Mucosa of stomach (tissue), 1 donor: ENCODE data around the gene OPN5.
A peak's percentile ranks its signal among the peaks of the same experiment; 100 is the strongest.

ENCODE experiments used
- H3K27me3 ChIP-seq: one replicate; pipeline ENCODE4 v1.7.0; 2013; ENCODE audit warnings: mild to moderate bottlenecking, low read length; ENCODE audit not compliant: control insufficient read depth, insufficient read depth
- H3K36me3 ChIP-seq: one replicate; pipeline ENCODE4 v1.7.0; 2013; ENCODE audit warnings: low read length; ENCODE audit not compliant: control insufficient read depth, insufficient read depth
- H3K4me1 ChIP-seq: one replicate; pipeline ENCODE4 v1.7.0; 2013; ENCODE audit warnings: mild to moderate bottlenecking, low read length; ENCODE audit not compliant: control insufficient read depth, insufficient read depth
- H3K4me3 ChIP-seq: one replicate; pipeline ENCODE4 v1.7.0; 2013; ENCODE audit warnings: low read length
- H3K9ac ChIP-seq: one replicate; pipeline ENCODE4 v1.7.0; 2013; ENCODE audit warnings: mild to moderate bottlenecking, low read length, moderate library complexity
- H3K9me3 ChIP-seq: one replicate; pipeline ENCODE4 v1.7.0; 2013; ENCODE audit warnings: mild to moderate bottlenecking, low read length, moderate library complexity; ENCODE audit not compliant: control insufficient read depth
- donor health status: Pancreatic carcinoma.

OPN5 gene

GRCh38 chr6:47762502-47762901, 19.3 kb upstream of the OPN5 start:
- H3K27me3 ChIP-seq, result no peaks in the 10 kb centered on the region
- H3K9me3 ChIP-seq, result no peaks in the 10 kb centered on the region
- H3K36me3 ChIP-seq, result no peaks in the 10 kb centered on the region
- H3K4me1 ChIP-seq, result no peaks in the 10 kb centered on the region
- H3K9ac ChIP-seq, result no peak overlapping the region
- H3K4me3 ChIP-seq, result no peak overlapping the region

GRCh38 chr6:47766445-47766844, 15.4 kb upstream of the OPN5 start:
- Histone ChIP-seq H3K4me3 (no peak overlapping the region), H3K36me3 (no peaks in the 10 kb centered on the region), H3K4me1 (no peaks in the 10 kb centered on the region), H3K9ac (no peak overlapping the region), H3K27me3 (no peaks in the 10 kb centered on the region), H3K9me3 (no peaks in the 10 kb centered on the region)

- Histone ChIP-seq H3K9me3 (no peaks in the 10 kb centered on the region), H3K4me3 (no peak overlapping the region), H3K9ac (no peak overlapping the region), H3K36me3 (no peaks in the 10 kb centered on the region), H3K27me3 (no peaks in the 10 kb centered on the region), H3K4me1 (no peaks in the 10 kb centered on the region)
These were observed 14.7 kb upstream of the OPN5 start for GRCh38 chr6:47767102-47767501.

- Histone ChIP-seq H3K4me1 (no peaks in the 10 kb centered on the region), H3K36me3 (no peaks in the 10 kb centered on the region), H3K9me3 (no peaks in the 10 kb centered on the region), H3K27me3 (no peaks in the 10 kb centered on the region), H3K9ac (no peak overlapping the region), H3K4me3 (no peak overlapping the region)
These were observed 11.8 kb upstream of the OPN5 start for GRCh38 chr6:47769982-47770381.

- Histone ChIP-seq H3K4me1 (no peaks in the 10 kb centered on the region), H3K27me3 (no peaks in the 10 kb centered on the region), H3K4me3 (no peak overlapping the region), H3K9me3 (no peaks in the 10 kb centered on the region), H3K36me3 (no peaks in the 10 kb centered on the region), H3K9ac (no peak overlapping the region)
These were observed 9.5 kb upstream of the OPN5 start for GRCh38 chr6:47772359-47772758.

- Histone ChIP-seq H3K27me3 (no peaks in the 10 kb centered on the region), H3K9me3 (no peaks in the 10 kb centered on the region), H3K4me1 (no peaks in the 10 kb centered on the region), H3K36me3 (no peaks in the 10 kb centered on the region), H3K9ac (no peak overlapping the region), H3K4me3 (no peak overlapping the region)
These were observed 8.8 kb upstream of the OPN5 start for GRCh38 chr6:47773005-47773404.

- Histone ChIP-seq H3K9ac (no peak overlapping the region), H3K4me1 (no peaks in the 10 kb centered on the region), H3K4me3 (no peak overlapping the region), H3K27me3 (peaks cover 3% of the 10 kb centered on the region), H3K9me3 (no peaks in the 10 kb centered on the region), H3K36me3 (no peaks in the 10 kb centered on the region)
These were observed 1.1 kb upstream of the OPN5 start for GRCh38 chr6:47780510-47781356.

GRCh38 chr6:47785182-47785581, 3.4 kb downstream of the OPN5 start:
- no peak overlapping the region for H3K9ac ChIP-seq
- H3K4me1 ChIP-seq, result peaks cover 7% of the 10 kb centered on the region
- no peaks in the 10 kb centered on the region for H3K36me3 ChIP-seq
- H3K4me3 ChIP-seq, result no peak overlapping the region
- peaks cover 19% of the 10 kb centered on the region for H3K27me3 ChIP-seq
- no peaks in the 10 kb centered on the region for H3K9me3 ChIP-seq

GRCh38 chr6:47787620-47788497, 6.0 kb downstream of the OPN5 start:
- H3K4me1 ChIP-seq, result peaks cover 7% of the 10 kb centered on the region
- no peak overlapping the region for H3K9ac ChIP-seq
- H3K9me3 ChIP-seq, result no peaks in the 10 kb centered on the region
- H3K4me3 ChIP-seq, result peak overlapping the region; percentile 22
- no peaks in the 10 kb centered on the region for H3K36me3 ChIP-seq
- H3K27me3 ChIP-seq, result peaks cover 19% of the 10 kb centered on the region

- H3K36me3 ChIP-seq, result no peaks in the 10 kb centered on the region
- peaks cover 19% of the 10 kb centered on the region for H3K27me3 ChIP-seq
- H3K9ac ChIP-seq, result no peak overlapping the region
- peak overlapping the region; percentile 22 for H3K4me3 ChIP-seq
- no peaks in the 10 kb centered on the region for H3K9me3 ChIP-seq
- peaks cover 7% of the 10 kb centered on the region for H3K4me1 ChIP-seq
These were observed 6.7 kb downstream of the OPN5 start for GRCh38 chr6:47788498-47788884.

GRCh38 chr6:47789553-47789952, 7.7 kb downstream of the OPN5 start:
- peaks cover 19% of the 10 kb centered on the region for H3K27me3 ChIP-seq
- H3K9ac ChIP-seq, result no peak overlapping the region
- H3K9me3 ChIP-seq, result no peaks in the 10 kb centered on the region
- peaks cover 7% of the 10 kb centered on the region for H3K4me1 ChIP-seq
- no peak overlapping the region for H3K4me3 ChIP-seq
- no peaks in the 10 kb centered on the region for H3K36me3 ChIP-seq

GRCh38 chr6:47792216-47792733, 10.4 kb downstream of the OPN5 start:
- no peak overlapping the region for H3K4me3 ChIP-seq
- H3K9ac ChIP-seq, result no peak overlapping the region
- H3K9me3 ChIP-seq, result no peaks in the 10 kb centered on the region
- no peaks in the 10 kb centered on the region for H3K36me3 ChIP-seq
- H3K27me3 ChIP-seq, result peaks cover 11% of the 10 kb centered on the region
- peaks cover 7% of the 10 kb centered on the region for H3K4me1 ChIP-seq
